NT2/D1 (cell line): ENCODE results near the gene SMG6.

Experiments used
- SUZ12 ChIP-seq: IDR thresholded peaks from 2 replicates; pipeline ENCODE4 v1.6.1; 2011; ENCODE audit not compliant: insufficient read length, insufficient read depth; ENCODE audit errors: extremely low read depth
- YY1 ChIP-seq: IDR thresholded peaks from 2 replicates; pipeline ENCODE4 v1.6.1; 2011; ENCODE audit not compliant: insufficient read length, insufficient read depth

DNA sequence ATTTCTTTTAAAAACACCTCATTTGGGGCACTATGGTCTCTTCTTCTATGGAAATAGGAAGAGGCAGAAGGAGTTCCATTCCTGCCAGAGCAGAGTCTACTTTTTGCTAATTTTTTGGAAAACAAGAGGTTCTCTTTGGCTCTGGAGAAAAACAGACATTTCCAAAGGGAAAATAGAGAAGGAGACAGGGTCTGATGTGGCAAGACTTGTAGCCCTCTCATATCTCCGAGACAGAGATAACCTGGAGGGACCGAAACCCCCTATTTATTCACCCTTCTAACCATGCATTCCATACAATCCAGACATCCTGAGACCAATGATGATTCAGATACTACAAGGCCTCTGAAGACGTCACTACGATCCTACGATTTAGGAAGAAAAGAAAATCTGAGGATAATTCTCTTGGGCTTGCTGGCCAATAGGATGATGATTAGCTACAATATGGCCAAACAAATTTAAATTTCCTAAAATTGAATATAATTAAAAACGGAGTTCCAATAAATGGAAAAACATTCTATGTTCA is 178.5 kb downstream of the SMG6 start:
- TF ChIP-seq YY1 = no peak
- no peak for TF ChIP-seq SUZ12
